Measurements from ENCODE around the gene FAM114A1.
"Not testable (repeated sequence)": the region's sequence is repeated elsewhere in the genome, so short reads cannot be mapped to it uniquely, and the experiment has no call there.

Gene FAM114A1

DNA sequence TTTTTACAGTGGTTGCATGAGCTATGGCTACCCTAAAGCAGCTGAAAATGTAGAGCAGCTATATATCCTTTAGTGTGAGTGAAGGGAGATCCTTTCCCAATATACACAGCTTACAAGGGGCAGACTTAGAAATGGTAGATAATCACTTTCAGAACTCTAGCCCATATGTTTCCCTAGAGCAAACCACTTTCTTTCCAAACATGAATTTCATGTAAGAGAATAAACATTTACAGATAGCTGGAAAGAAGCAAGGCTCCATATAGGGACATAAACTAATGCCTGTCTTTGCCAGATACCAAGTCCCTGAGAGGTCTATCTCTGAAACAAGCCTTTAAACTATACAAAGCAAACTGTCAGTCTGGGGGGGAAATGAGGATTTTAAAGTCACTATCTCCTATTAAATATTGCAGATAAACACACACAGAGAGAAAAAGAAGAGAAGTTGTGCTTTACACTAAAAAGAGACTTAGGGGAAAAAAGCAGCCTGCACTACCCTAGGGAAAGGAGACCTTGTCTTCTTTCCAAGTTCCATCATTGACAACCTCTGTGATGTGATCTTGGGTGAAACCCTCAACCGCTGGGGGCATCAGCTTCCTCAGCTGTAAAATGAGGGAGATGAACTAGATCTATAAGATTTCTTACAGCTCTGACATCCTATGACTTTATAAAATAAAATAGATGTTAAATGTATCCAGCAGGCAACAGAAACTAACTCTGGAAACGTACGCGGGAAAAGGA lies 91.0 kb downstream of the FAM114A1 start:
- CTCF ChIA-PET, result interaction anchor here (1.4 to 1.5 kb wide), 3 partner anchors 9 to 59 kb away, joined by 3 to 6 read pairs (median 5); no protein-coding TSS in a partner anchor
- peaks cover 19% of the 10 kb centered on the region for H3K9me3 Mint-ChIP-seq
- H3K36me3 Mint-ChIP-seq, result peaks cover 16% of the 10 kb centered on the region
- peaks cover 3% of the 10 kb centered on the region for H3K27me3 Mint-ChIP-seq
- peak overlapping the region; percentile 29 for H3K27ac Mint-ChIP-seq
- H3K4me1 Mint-ChIP-seq, result peaks cover 20% of the 10 kb centered on the region
- DNase-seq, result no peak
- H3K4me3 Mint-ChIP-seq, result no peak overlapping the region

DNA sequence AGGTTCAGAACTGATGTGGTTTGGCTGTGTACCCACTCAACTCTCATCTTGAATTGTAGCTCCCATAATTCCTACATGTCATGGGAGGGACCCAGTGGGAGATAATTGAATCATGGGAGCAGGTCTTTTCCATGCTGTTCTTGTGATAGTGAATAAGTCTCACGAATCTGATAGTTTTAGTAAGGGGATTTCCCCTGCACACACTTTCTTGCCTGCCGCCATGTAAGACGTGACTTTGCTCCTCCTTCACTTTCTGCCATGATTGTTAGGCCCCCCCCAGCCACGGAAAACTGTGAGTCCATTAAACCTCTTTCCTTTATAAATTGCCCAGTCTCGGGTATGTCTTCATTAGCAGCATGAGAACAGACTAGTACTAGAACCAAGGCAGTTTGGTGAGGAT lies 91.6 kb downstream of the FAM114A1 start:
- CTCF ChIA-PET, result interaction anchor here (1.4 to 1.5 kb wide), 3 partner anchors 10 to 59 kb away, joined by 3 to 6 read pairs (median 5); no protein-coding TSS in a partner anchor
- H3K27ac Mint-ChIP-seq, DNase-seq, H3K4me3 Mint-ChIP-seq, H3K27me3 Mint-ChIP-seq: not testable (repeated sequence)
- Mint-ChIP-seq H3K4me1 (peaks cover 20% of the 10 kb centered on the region), H3K9me3 (peaks cover 19% of the 10 kb centered on the region), H3K36me3 (peaks cover 21% of the 10 kb centered on the region)

DNA sequence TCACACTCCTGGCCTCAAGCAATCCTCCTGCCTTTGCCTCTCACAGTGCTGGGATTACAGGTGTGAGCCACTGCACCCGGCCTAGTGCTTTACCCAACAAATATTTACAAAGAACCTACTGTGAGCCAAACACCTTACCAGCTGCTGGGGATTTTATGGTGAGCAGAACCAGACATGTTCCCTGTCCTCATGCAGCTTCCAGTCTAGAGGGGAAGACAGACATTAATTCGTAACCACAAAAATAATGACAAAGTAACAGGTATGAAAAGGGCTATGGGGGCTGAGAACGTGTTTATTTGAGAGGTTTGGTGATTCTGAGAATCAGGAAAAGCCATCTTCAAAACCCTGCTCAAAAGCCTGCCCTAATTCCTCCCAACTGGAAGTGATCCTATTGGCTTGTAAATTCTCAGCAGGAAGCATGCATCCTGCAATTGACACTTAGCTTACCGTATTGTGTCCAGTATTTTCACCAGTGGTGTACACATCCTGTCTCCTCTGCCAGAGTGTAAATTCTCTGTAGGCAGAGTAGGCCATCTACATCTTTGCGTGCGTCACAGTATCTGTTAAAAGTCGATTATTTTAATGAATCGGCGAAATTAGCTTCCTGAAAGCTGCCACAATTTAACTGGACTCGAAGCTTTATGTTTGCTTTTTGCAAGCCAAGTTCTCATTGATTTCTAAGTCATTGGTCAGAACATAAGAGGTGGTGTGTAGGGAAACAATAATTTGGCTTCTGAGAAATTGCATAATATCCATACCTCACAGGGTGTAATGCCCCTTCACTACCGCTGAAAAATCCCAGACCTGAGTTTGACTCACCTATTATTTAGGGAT lies 97.6 kb downstream of the FAM114A1 start:
- H3K27ac Mint-ChIP-seq, result no peak overlapping the region
- peaks cover 14% of the 10 kb centered on the region for H3K9me3 Mint-ChIP-seq
- H3K36me3 Mint-ChIP-seq, result peaks cover 75% of the 10 kb centered on the region
- peaks cover 4% of the 10 kb centered on the region for H3K4me1 Mint-ChIP-seq
- no peak for DNase-seq
- CTCF ChIA-PET, result interaction anchor here (0.8 kb wide), 1 partner anchor 16 kb away, joined by 4 read pairs; no protein-coding TSS in a partner anchor
- H3K4me3 Mint-ChIP-seq, result no peak overlapping the region
- H3K27me3 Mint-ChIP-seq, result no peaks in the 10 kb centered on the region

DNA sequence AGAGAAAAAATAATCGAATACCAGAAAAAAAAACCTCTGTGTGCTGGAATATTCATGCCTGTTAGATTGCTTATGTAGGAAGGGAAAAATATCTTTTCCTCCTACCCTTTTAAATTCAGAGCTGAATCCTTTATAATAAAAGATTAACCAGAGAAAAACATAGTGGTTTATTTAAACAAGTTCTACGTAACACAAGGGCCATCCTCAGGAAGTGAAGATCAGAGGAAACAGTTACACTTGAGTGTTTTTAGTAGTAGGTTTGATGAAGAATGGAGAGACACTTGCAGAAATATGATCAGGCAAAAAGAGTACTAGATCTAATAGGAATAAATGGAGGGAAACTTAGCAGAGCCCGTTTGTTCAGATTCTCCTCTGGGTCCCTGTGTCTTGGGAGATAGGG lies 98.3 kb downstream of the FAM114A1 start:
- DNase-seq, result no peak
- Mint-ChIP-seq H3K36me3 (peaks cover 82% of the 10 kb centered on the region), H3K9me3 (peaks cover 14% of the 10 kb centered on the region), H3K27me3 (no peaks in the 10 kb centered on the region), H3K4me1 (peaks cover 4% of the 10 kb centered on the region), H3K27ac (peak overlapping the region; percentile 46), H3K4me3 (no peak overlapping the region)
- CTCF ChIA-PET, result interaction anchor here (0.8 kb wide), 1 partner anchor 17 kb away, joined by 4 read pairs; no protein-coding TSS in a partner anchor

DNA sequence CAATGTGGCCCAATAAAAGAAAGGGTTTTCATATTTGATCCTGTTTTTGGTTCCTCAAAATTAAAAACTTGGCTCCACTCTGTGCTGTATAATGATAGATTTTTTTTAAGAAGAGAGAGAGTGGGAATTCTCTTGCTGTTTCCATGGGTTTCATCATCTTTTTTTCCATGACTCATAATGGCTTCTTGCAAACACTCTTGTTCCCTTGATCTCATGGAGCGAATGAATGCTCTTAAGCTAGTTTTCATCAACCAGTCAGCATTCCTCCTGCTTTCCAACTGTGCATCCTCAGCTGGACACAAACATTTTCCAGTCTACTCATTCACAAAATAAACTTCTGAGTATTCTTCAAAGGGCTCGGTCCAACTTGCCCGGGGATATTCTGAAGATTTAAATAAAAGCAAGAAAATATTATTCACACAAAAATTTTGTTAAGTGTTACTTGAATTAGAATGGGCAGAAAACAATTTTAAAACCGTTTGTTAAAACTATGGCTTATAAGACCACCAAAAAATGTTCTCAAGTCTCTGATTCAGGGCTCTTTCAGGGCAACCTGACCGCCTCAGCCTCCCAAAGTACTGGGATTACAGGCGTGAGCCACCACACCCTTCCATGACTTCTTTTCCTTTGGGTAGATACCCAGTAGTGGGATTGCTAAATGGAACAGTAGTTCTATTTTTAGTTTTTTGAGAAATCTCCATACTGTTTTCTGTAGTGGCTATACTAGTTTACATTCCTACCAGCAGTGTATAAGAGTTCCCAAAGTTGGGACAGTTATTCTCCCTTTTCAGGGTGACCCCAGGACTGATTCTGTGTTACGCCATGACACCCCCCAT lies 99.9 kb downstream of the FAM114A1 start:
- Mint-ChIP-seq H3K27me3 (no peaks in the 10 kb centered on the region), H3K9me3 (peaks cover 4% of the 10 kb centered on the region), H3K4me1 (peaks cover 4% of the 10 kb centered on the region), H3K27ac (no peak overlapping the region), H3K4me3 (no peak overlapping the region), H3K36me3 (peaks cover 78% of the 10 kb centered on the region)
- CTCF ChIA-PET, result no interaction called here
- DNase-seq, result no peak

DNA sequence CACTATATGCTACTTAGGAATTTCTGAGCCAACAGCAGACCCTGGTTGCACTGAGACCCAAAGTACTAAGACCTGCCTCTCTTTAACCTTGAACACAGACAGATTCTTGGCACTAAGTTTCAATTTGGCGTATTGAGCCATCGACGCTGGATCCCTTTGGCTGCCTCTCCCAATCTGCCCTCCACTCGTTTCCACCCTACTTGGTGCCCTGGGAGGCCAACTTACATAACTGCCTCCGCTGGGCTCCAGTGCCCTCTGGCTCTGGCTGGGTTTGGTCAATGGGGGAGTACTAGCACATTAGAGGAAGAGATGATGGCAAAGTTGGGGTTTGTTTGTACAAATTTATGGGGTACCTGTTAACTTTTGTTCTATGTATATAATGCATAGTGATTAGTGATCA lies 101.1 kb downstream of the FAM114A1 start:
- H3K4me1 Mint-ChIP-seq, result peaks cover 4% of the 10 kb centered on the region
- H3K36me3 Mint-ChIP-seq, result peaks cover 72% of the 10 kb centered on the region
- H3K4me3 Mint-ChIP-seq, result no peak overlapping the region
- H3K27me3 Mint-ChIP-seq, result no peaks in the 10 kb centered on the region
- no peak overlapping the region for H3K27ac Mint-ChIP-seq
- DNase-seq, result no peak
- CTCF ChIA-PET, result no interaction called here
- H3K9me3 Mint-ChIP-seq, result no peaks in the 10 kb centered on the region

DNA sequence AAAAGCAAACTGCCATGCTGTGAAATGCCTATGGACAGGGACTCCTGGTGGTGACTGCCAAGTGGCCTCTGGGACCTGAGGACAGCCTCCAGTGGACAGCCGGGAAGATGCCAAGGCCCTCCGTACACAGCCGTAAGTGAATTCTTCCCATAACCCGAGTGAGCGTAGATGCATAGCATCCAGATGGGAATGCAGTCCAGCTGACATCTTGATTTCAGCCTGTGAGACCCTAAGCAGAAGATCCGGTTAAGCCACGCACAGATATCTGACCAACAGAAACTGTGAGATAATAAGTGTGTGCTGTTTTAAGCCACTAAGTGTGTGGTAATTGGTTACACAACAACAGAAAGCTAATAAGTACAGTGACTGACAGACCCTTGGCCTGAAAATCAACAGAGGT lies 108.7 kb downstream of the FAM114A1 start:
- CTCF ChIA-PET, result no interaction called here
- peaks cover 48% of the 10 kb centered on the region for H3K36me3 Mint-ChIP-seq
- no peaks in the 10 kb centered on the region for H3K27me3 Mint-ChIP-seq
- no peak overlapping the region for H3K4me3 Mint-ChIP-seq
- H3K27ac Mint-ChIP-seq, result no peak overlapping the region
- no peaks in the 10 kb centered on the region for H3K9me3 Mint-ChIP-seq
- DNase-seq, result no peak
- peaks cover 16% of the 10 kb centered on the region for H3K4me1 Mint-ChIP-seq

DNA sequence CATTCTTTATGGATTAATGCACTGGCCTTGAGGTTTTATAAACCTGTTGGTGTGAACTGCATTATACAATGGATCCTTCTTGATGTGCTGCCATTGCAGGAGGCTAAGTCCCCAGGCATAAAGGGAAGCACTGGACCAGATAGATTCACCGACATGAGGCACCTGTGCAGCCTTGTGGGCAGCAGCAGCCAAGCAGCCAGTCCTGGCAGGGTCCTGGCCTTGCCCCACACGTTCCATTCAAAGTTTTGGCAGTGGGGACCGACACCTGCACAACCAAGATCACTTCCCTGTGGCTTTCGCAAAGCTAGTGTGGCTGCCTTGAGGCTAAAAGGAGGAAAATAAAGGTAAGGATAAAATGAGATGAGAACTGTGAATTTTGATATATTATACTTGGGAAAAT lies 111.5 kb downstream of the FAM114A1 start:
- Mint-ChIP-seq H3K36me3 (peaks cover 69% of the 10 kb centered on the region), H3K27me3 (no peaks in the 10 kb centered on the region), H3K27ac (no peak overlapping the region), H3K4me3 (no peak overlapping the region), H3K9me3 (no peaks in the 10 kb centered on the region), H3K4me1 (peaks cover 37% of the 10 kb centered on the region)
- CTCF ChIA-PET, result no interaction called here
- no peak for DNase-seq

DNA sequence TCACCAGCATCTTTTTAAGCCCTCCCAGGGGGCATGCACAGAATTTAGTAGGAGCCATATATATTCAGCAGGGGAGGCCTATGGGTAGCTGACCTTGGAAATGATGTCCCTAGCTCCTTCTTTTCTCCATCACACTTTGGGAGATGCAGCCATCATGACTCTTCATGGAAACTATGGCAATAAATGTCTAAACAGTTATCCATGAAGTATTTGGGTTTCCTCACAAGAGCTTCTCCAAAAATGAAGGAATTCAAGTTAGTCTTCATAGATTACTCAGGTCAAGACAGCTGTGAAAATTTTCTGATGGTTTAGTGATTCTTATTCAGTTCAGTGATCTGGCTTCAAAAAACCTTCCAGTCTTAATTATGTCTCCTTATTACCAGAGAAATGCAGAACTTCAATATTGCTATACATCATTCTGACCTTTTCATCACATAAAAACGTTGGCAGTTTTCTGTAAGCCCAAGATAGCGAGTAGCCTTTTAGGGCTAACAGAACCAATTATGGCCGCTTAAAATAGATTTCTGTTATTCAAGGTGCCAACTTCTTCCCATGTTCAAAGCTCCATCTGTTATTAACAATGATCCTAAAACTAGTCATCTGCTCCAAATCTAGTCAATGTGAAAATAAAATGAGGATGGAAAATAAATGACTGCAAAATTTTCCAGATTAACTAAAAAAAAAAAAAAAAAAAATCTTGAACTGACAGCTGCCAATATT lies 112.1 kb downstream of the FAM114A1 start:
- DNase-seq, result no peak
- Mint-ChIP-seq H3K36me3 (peaks cover 74% of the 10 kb centered on the region), H3K27ac (no peak overlapping the region), H3K4me1 (peaks cover 42% of the 10 kb centered on the region), H3K9me3 (no peaks in the 10 kb centered on the region), H3K27me3 (no peaks in the 10 kb centered on the region), H3K4me3 (no peak overlapping the region)
- CTCF ChIA-PET, result no interaction called here

DNA sequence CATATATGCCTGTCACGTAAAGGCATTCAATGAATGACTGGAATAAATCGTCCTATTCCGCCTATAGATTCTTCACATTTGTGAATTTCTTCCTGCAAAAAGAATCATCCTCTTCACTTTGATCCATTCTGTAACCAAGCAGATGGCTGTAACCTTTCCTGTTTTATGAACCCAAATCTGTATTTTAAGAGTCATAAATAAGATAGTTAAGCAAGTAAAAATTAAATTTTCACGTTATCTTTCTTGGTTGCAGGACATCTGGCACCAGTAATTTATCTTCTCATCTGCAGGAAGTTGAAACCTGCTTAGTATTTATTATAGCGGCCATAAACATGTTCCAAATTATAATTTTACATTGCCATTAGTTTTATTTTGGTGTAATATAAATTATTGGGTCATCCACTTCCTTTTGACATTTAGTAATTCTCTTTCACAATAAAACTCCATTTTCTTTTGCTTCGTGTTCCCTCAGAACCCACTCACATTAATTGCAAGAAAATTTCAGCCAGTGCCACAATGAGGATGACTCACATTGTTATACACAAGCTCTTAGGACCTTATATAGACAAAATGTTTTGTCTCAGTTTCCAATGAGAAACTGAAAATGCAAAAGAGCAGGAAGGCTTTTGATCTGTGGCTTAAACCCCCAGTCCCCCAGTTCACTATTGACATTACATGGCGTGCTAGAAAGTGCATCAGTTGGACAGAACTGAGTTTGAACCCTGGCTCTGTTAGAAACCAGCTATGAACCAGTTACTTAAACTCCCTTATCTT lies 113.5 kb downstream of the FAM114A1 start:
- CTCF ChIA-PET, result interaction anchor here (1.4 kb wide), 1 partner anchor 78 kb away, joined by 3 read pairs; no protein-coding TSS in a partner anchor
- H3K27me3 Mint-ChIP-seq, result no peaks in the 10 kb centered on the region
- H3K9me3 Mint-ChIP-seq, result no peaks in the 10 kb centered on the region
- DNase-seq, result peak; percentile 21
- H3K27ac Mint-ChIP-seq, result peak overlapping the region; percentile 76
- H3K4me3 Mint-ChIP-seq, result no peak overlapping the region
- peaks cover 78% of the 10 kb centered on the region for H3K36me3 Mint-ChIP-seq
- H3K4me1 Mint-ChIP-seq, result peaks cover 54% of the 10 kb centered on the region

DNA sequence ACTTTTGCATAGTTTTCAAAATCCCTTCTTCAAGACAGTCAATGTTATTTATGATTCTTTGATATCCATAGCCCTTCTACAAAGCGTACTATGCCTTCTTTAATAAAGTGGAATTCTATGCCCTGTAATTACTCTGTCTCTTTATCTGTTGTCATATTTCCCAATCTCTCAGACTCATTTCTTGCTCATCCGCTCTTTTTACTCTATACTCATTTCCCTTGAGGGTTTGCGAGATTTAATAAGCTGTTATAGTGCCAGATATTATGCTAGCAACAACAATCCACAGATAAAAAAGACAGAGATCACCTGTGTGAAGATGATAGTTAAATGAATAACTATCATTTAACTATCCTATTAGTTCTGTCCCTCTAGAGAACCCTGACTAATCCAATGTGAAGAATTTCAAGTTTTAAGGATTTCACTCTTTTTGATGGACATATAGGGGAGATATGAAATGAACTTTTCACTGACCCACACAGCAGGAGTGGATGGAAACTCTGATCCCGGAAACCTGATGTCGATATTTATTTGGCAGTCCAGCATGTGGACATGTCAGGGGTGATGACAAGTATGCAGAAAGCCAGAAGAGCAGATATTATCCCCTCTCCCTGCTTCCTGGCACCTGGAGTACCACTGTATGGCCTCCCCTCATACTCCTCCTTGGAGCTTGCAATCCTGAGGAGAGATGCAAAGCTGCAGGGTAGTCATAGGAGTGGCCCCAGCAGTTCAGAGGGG lies 114.9 kb downstream of the FAM114A1 start:
- Mint-ChIP-seq H3K36me3 (peaks cover 78% of the 10 kb centered on the region), H3K27me3 (no peaks in the 10 kb centered on the region), H3K4me1 (peaks cover 65% of the 10 kb centered on the region), H3K27ac (peak overlapping the region; percentile 12), H3K4me3 (no peak overlapping the region), H3K9me3 (no peaks in the 10 kb centered on the region)
- no peak for DNase-seq
- CTCF ChIA-PET, result interaction anchor here (1.0 kb wide), 1 partner anchor 9 kb away, joined by 3 read pairs; no protein-coding TSS in a partner anchor

DNA sequence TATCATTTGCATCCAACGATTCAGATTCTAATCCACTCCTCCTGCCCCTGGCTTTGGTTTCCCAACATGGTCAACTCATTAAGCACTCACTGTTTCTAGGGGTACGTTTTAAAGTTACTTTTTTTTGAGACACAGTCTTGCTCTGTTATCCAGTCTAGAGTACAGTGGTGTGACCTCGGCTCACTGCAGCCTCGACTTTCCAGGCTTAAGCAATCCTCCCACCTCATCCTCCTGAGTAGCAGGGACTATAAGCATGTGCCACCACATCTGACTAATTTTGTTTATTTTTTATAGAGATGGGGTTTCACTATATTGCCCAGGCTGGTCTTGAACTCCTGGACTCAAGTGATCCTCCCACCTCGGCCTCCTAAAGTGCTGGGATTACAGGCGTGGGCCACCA lies 115.7 kb downstream of the FAM114A1 start:
- peaks cover 72% of the 10 kb centered on the region for H3K4me1 Mint-ChIP-seq
- no peaks in the 10 kb centered on the region for H3K27me3 Mint-ChIP-seq
- CTCF ChIA-PET, result interaction anchor here (1.6 kb wide), 1 partner anchor 80 kb away, joined by 3 read pairs; no protein-coding TSS in a partner anchor
- H3K36me3 Mint-ChIP-seq, result peaks cover 77% of the 10 kb centered on the region
- H3K9me3 Mint-ChIP-seq, result no peaks in the 10 kb centered on the region
- DNase-seq, result no peak
- no peak overlapping the region for H3K4me3 Mint-ChIP-seq
- H3K27ac Mint-ChIP-seq, result peak overlapping the region; percentile 73

Measured in activated naive CD4-positive, alpha-beta T cell treated with anti-CD3 and anti-CD28 coated beads, Interleukin-2, amount 10 ng/mL, durations not matched to agents 7 days and 5 days (primary cell).